Activated CD4-positive, alpha-beta memory T cell treated with anti-CD3 and anti-CD28 coated beads for 36 hours (primary cell): ENCODE measurements around the gene GMEB2. TPM values are rescaled to one million over a fixed set of nuclear protein-coding genes. Genes with fewer than 3 reads are reported as not detected.
"Not testable (repeated sequence)": the region's sequence is repeated elsewhere in the genome, so short reads cannot be mapped to it uniquely, and the experiment has no call there.

Source experiments
- CTCF ChIA-PET: fragments of 350-600 bp; sonication (Branson Sonifier 250); formaldehyde crosslinking; loops from one replicate; lab custom pipeline; 2021; ENCODE audit warnings: antibody characterized with exemption, inconsistent platforms; lab: Charles Lee
- POLR2A ChIA-PET: fragments of 350-600 bp; sonication (Branson Sonifier 250); formaldehyde crosslinking; loops from one replicate; lab custom pipeline; 2021; ENCODE audit warnings: antibody characterized with exemption; lab: Charles Lee
- DNase-seq: peaks from one replicate; pipeline ENCODE4 v3.0.0-alpha.2; 2020
- H3K27ac Mint-ChIP-seq: one replicate; pipeline ENCODE4 v1.8.0; 2021; ENCODE audit warnings: mixed read lengths
- H3K27me3 Mint-ChIP-seq: one replicate; pipeline ENCODE4 v1.8.0; 2021; ENCODE audit warnings: mixed read lengths
- H3K36me3 Mint-ChIP-seq: one replicate; pipeline ENCODE4 v1.8.0; 2021; ENCODE audit warnings: mixed read lengths
- H3K4me1 Mint-ChIP-seq: one replicate; pipeline ENCODE4 v1.8.0; 2021; ENCODE audit warnings: low read depth, mixed read lengths
- H3K4me3 Mint-ChIP-seq: one replicate; pipeline ENCODE4 v1.8.0; 2021; ENCODE audit warnings: mild to moderate bottlenecking, mixed read lengths
- H3K9me3 Mint-ChIP-seq: one replicate; pipeline ENCODE4 v1.8.0; 2021; ENCODE audit warnings: mixed read lengths
- intact Hi-C: fragments of 100-400 bp; cut with micrococcal nuclease; formaldehyde crosslinking; loops from one replicate; pipeline ENCODE4 v1.15.1; 2023
- total RNA-seq, 2 experiments: library from RNA; stranded (reverse); gene quantifications; one replicate each; pipeline ENCODE4 v1.2.3, GENCODE V29; 2021

The GMEB2 gene
- total RNA-seq, 2 experiments from 2014 or later: 13.6 to 14.0 TPM

DNA sequence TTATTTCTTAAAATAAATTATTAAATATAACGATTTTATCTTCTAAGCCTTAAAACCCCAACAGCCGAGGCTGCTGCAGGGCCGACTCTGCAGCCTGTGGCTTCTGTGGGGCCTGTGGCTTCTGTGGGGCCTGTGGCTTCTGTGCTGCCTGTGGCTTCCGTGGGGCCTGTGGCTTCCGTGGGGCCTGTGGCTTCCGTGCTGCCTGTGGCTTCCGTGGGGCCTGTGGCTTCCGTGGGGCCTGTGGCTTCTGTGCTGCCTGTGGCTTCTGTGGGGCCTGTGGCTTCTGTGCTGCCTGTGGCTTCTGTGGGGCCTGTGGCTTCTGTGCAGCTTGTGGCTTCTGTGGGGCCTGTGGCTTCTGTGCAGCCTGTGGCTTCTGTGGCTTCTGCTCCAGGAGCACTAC is 25.2 kb downstream of the GMEB2 start:
- H3K9me3 Mint-ChIP-seq, H3K27me3 Mint-ChIP-seq, intact Hi-C loops, DNase-seq, H3K4me1 Mint-ChIP-seq, POLR2A ChIA-PET, H3K27ac Mint-ChIP-seq, CTCF ChIA-PET, H3K4me3 Mint-ChIP-seq: not testable (repeated sequence)
- H3K36me3 Mint-ChIP-seq: peaks cover 24% of the 10 kb centered on the region

DNA sequence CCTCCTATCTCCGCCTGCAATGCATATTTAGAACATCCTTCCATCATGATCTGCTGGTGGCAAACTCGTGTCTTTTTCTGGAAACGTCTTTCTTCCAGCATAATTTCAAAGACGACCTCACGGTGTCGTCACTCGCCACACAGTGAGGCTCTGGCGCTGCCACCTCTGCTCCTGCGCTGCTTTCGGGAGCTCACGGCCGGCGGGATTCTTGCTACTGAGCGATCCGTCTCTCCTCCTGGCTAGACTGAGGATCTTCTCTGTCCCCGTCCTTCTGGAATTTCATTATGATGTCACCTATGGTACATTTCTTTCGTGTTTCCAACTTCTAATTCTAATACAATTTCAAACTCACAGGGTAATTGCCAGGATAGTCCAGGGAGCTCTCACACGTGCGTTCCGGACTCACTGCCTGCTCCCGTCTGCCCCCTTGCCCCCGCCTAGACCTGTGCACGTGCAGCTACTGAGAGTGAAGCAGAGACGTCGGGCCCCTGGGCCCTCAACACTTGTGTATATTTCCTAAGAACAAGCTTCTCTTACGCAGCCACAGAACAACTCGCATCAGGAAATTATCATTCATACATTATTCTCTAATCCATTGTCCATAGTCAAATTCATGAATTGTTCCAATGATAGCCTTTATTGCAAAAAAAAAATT is 27.4 kb downstream of the GMEB2 start:
- peaks cover 29% of the 10 kb centered on the region for H3K36me3 Mint-ChIP-seq
- ChIA-PET POLR2A (no interaction called here), CTCF (no interaction called here)
- no peaks in the 10 kb centered on the region for H3K4me1 Mint-ChIP-seq
- DNase-seq: no peak
- intact Hi-C loops: no loop called here
- H3K27me3 Mint-ChIP-seq: no peaks in the 10 kb centered on the region
- H3K4me3 Mint-ChIP-seq: no peak overlapping the region
- no peak overlapping the region for H3K27ac Mint-ChIP-seq
- no peaks in the 10 kb centered on the region for H3K9me3 Mint-ChIP-seq

DNA sequence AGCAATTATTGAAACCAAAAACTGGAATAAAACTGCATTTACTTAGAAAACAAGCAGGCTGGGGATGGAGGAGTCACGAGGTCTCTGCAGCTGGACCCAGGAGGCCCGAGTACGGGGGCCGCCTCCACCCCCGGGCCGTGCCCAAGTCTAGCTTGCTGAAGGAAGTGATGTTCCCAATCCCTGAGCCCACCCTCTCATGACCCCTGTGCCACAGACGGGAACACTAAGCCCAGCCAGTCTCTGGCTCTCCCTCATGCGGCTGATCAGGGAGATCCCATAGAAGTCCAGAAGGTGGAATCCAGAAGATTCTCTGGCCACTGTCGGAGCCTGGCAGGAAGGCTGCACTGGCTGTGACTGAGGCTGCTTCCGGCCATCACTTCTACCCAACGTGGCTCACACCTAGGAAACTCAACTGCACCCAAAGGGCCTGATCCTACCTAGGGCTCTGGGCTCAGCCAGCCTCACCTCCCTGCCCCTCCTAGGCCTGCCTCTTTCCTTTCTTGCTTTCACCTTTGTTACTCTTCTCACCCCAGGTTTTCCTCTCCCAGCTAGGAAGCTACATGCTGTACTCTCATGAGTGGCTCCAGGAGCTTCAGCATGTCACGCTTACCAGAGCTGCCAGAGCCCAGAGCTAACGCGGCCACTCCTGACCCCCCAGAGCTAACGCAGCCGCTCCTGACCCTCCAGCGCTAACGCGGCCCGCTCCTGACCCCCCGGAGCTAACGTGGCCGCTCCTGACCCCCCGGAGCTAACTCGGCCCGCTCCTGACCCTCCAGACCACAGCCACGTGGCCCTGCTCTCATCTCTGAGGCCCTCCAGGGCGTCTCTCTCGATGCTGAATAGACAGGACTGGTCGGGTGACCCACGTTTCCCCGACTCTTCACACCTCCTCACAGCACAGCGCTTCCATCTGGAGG is 28.2 kb downstream of the GMEB2 start:
- H3K4me3 Mint-ChIP-seq: no peak overlapping the region
- ChIA-PET CTCF (no interaction called here), POLR2A (no interaction called here)
- DNase-seq: no peak
- H3K4me1 Mint-ChIP-seq: no peaks in the 10 kb centered on the region
- no peaks in the 10 kb centered on the region for H3K27me3 Mint-ChIP-seq
- no peak overlapping the region for H3K27ac Mint-ChIP-seq
- H3K36me3 Mint-ChIP-seq: peaks cover 27% of the 10 kb centered on the region
- H3K9me3 Mint-ChIP-seq: no peaks in the 10 kb centered on the region
- intact Hi-C loops: no loop called here

DNA sequence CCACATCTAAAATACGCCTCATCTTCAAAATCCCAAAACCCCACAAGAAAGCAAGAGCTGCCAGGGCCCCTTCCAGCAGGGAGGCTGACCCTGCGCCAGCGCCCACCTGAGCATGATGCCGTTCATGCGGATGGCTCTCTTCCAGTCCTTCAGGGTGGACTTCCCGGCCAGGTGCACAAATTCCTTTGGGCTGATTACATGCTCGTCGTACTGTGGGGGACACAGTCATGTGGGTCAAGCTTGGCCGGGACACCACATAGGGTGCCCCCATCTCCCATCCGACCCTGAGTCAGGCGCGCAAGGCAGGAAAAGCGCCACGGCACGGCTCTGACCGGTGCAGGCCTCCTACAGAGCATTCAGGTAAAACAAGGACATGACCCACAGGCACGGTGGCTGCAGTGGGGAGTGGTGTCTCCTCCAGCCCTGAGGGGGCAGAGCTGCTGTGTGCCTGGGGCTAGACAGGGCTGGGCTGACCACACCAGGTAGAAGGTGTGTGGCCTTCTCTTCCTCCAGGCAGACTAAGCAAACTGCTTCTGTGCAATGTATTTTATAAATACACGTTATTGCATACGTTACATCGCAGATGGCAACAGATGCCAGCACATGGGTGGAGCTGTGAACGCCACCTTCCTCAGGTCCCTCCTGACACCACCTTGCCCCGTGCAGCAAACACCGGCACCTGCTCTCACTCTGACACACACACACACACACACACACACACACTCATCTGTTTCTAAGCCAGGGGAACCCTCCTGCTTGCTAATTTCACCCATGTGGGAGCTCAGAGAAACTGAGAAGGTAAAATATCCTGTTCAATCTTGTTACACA is 29.0 kb downstream of the GMEB2 start:
- intact Hi-C loops: no loop called here
- DNase-seq: no peak
- ChIA-PET POLR2A (no interaction called here), CTCF (no interaction called here)
- H3K4me3 Mint-ChIP-seq: no peak overlapping the region
- no peaks in the 10 kb centered on the region for H3K9me3 Mint-ChIP-seq
- no peak overlapping the region for H3K27ac Mint-ChIP-seq
- H3K4me1 Mint-ChIP-seq: no peaks in the 10 kb centered on the region
- no peaks in the 10 kb centered on the region for H3K27me3 Mint-ChIP-seq
- H3K36me3 Mint-ChIP-seq: peaks cover 29% of the 10 kb centered on the region

DNA sequence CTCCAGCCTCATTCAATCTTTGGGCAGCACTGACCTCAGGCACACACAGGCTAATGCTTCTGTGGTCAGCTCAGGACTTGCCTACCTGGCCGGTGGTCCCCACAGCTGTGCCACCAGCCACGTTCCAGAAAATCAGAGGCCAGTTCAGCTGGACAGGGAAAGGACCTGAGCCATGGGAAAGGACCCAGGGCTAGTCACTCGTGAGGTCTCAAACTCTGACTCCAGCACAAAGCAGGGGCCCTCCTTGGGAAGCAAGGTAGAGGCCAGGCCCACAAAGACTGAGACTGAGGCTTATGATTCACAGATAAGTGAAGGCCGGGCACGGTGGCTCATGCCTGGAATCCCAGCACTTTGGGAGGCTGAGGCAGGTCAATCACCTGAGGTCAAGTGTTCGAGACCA is 30.5 kb downstream of the GMEB2 start:
- Mint-ChIP-seq H3K4me1 (no peaks in the 10 kb centered on the region), H3K4me3 (no peak overlapping the region), H3K27ac (no peak overlapping the region), H3K36me3 (peaks cover 22% of the 10 kb centered on the region), H3K9me3 (no peaks in the 10 kb centered on the region), H3K27me3 (no peaks in the 10 kb centered on the region)
- intact Hi-C loops: no loop called here
- CTCF ChIA-PET: no interaction called here
- POLR2A ChIA-PET: no interaction called here
- DNase-seq: no peak

DNA sequence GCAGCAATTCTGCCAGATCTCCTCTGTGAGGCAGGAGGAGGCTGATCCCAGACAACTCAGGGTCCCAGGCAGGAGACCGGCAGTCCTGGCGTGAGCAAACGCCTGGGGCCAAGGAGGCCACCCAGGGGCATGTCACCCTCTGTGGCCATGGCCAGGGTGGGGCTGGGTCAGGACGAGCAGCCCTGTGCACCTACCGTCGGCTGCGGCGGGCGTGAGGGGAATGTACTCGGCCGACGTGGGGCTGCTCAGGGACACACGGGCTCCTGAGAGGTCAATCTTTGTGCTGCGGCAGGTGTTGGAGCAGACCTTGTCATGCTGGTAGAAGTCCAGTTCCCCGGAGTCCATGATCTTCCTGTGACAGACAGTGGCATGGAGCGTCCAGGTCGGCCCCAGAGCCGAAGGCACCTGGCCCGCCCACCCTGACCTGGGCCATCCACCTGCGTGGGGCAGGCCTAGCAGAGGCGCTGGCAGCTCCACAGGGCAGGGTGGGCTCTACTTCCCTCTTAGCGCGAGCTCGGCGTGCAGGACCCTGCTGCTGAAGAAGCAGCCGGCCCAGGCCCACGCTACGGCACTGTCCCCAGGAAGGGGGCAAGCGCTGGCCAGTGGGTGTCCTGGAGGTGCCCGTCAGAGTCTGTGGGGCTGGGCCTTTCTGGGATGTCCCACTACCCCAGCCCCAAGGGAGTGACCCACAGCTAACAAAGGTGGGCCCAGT is 31.3 kb downstream of the GMEB2 start:
- ChIA-PET POLR2A (no interaction called here), CTCF (no interaction called here)
- H3K27me3 Mint-ChIP-seq: no peaks in the 10 kb centered on the region
- DNase-seq: no peak
- no peaks in the 10 kb centered on the region for H3K4me1 Mint-ChIP-seq
- peaks cover 23% of the 10 kb centered on the region for H3K36me3 Mint-ChIP-seq
- H3K9me3 Mint-ChIP-seq: no peaks in the 10 kb centered on the region
- no peak overlapping the region for H3K4me3 Mint-ChIP-seq
- intact Hi-C loops: no loop called here
- no peak overlapping the region for H3K27ac Mint-ChIP-seq

DNA sequence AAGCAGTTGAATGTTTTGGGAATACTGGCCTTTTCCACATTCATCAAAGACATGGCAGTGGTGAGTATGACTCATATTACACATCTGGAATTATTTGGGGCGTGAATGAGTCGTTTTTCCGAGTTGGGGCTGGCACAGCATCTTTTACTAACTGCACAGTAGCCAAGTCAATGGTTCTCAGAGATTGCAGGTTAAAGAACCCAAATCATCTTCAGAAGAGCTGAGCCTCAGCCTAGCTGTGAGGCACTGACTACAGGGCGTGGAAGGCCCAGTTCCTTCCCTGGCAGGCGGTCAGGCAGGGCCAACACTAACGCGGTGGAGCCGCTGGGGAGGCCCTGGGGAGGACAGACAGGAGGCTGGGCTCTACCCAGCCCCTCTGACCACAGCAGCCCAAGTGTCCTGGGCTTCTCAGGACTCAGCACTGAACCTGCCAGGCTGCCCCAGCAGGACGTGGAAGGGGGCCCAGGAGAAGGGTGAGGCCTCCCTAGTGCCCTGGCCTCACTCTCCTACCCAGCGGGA is 32.8 kb downstream of the GMEB2 start:
- Mint-ChIP-seq H3K9me3 (no peaks in the 10 kb centered on the region), H3K27me3 (no peaks in the 10 kb centered on the region), H3K36me3 (peaks cover 28% of the 10 kb centered on the region), H3K4me3 (no peak overlapping the region), H3K27ac (no peak overlapping the region), H3K4me1 (no peaks in the 10 kb centered on the region)
- DNase-seq: no peak
- CTCF ChIA-PET: no interaction called here
- intact Hi-C loops: no loop called here
- POLR2A ChIA-PET: no interaction called here

DNA sequence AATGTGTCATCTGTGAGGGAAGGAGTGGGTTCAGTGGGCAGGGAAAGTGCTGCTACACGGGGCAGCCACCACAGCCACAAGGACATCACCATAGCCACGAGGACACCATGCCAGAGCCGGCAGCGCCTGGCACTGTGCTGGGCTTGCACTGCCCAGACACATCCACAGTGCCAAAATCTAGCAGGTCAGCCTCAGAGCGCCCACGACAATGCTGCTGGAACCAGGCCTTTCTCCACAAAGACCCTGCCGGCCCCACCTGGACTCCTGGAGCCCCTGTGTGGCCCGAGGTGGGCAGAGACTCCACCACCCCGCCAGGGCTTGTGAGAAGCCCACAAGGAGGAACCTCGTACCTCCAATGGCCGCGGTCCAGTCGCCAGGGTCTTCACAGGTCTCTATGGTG is 34.2 kb downstream of the GMEB2 start:
- Mint-ChIP-seq H3K9me3 (no peaks in the 10 kb centered on the region), H3K4me1 (no peaks in the 10 kb centered on the region), H3K36me3 (peaks cover 24% of the 10 kb centered on the region), H3K27ac (no peak overlapping the region), H3K27me3 (no peaks in the 10 kb centered on the region), H3K4me3 (no peak overlapping the region)
- no peak for DNase-seq
- POLR2A ChIA-PET: no interaction called here
- intact Hi-C loops: no loop called here
- CTCF ChIA-PET: no interaction called here

DNA sequence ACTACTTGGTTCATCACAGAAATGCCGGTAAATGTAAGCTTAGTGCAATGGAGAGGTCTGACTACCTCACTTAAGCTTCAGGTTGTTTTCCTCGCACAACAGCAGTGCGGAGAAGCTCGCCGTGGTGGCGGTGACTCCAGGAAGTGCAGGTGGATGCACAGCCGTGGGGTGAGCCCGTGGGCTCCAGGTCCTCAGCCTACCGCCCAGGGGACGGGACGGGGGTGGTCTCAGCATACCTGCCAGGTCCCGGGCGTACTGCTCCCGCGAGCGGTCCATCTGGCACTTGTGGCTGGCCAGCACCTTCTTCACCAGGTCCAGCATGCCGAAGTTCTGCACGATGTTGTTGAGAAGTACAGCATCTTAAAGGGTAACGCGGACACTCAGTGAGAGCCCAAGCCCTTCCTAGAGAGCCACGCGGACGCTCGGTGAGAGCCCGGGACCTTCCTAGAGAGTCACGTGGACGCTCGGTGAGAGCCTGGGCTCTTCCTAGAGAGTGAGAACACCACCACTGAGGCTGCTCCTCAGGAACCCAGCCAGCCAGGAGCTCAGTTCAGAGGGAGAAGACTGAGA is 35.0 kb downstream of the GMEB2 start:
- no peak for DNase-seq
- Mint-ChIP-seq H3K36me3 (peaks cover 24% of the 10 kb centered on the region), H3K27ac (no peak overlapping the region), H3K27me3 (no peaks in the 10 kb centered on the region), H3K9me3 (no peaks in the 10 kb centered on the region), H3K4me3 (no peak overlapping the region), H3K4me1 (no peaks in the 10 kb centered on the region)
- CTCF ChIA-PET: no interaction called here
- POLR2A ChIA-PET: no interaction called here
- intact Hi-C loops: no loop called here

DNA sequence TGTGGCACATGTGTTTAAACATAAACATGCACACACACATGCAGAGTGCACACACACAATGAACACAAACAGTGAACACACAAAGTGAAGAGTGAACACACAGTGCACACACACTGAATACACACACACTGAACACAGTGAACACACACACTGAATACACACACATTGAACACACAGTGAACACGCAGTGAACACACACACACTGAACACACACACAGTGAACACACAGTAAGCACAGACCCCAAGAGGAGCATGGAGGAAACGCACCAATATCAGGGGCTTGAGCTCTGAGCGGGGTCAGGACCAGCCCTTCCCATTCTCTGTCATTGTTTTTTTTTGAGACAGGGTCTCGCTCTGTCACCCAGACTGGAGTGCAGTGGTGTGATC is 35.8 kb downstream of the GMEB2 start:
- Mint-ChIP-seq H3K9me3 (no peaks in the 10 kb centered on the region), H3K27me3 (no peaks in the 10 kb centered on the region), H3K4me1 (no peaks in the 10 kb centered on the region), H3K4me3 (no peak overlapping the region), H3K27ac (no peak overlapping the region), H3K36me3 (peaks cover 24% of the 10 kb centered on the region)
- POLR2A ChIA-PET: no interaction called here
- CTCF ChIA-PET: interaction anchor here (0.6 kb wide), 1 partner anchor 22 kb away, joined by 4 read pairs; no protein-coding TSS in a partner anchor
- DNase-seq: no peak
- intact Hi-C loops: no loop called here
